A549 treated with Mapracorat at 1 μM for 4 hours (cell line): ENCODE measurements around the gene PROSER3. TPM values are rescaled to one million over a fixed set of nuclear protein-coding genes. Genes with fewer than 3 reads are reported as not detected.

ENCODE experiments used
- total RNA-seq: library from RNA; stranded (reverse); fragments of 200-300 nt; extraction: Qiagen RNA extraction; gene quantifications from 5 replicates; pipeline ENCODE4 v1.2.3, GENCODE V29; 2022

PROSER3 gene
- total RNA-seq, result 24.6 to 30.3 TPM (median 28.2 TPM) in 5 replicates

DNA sequence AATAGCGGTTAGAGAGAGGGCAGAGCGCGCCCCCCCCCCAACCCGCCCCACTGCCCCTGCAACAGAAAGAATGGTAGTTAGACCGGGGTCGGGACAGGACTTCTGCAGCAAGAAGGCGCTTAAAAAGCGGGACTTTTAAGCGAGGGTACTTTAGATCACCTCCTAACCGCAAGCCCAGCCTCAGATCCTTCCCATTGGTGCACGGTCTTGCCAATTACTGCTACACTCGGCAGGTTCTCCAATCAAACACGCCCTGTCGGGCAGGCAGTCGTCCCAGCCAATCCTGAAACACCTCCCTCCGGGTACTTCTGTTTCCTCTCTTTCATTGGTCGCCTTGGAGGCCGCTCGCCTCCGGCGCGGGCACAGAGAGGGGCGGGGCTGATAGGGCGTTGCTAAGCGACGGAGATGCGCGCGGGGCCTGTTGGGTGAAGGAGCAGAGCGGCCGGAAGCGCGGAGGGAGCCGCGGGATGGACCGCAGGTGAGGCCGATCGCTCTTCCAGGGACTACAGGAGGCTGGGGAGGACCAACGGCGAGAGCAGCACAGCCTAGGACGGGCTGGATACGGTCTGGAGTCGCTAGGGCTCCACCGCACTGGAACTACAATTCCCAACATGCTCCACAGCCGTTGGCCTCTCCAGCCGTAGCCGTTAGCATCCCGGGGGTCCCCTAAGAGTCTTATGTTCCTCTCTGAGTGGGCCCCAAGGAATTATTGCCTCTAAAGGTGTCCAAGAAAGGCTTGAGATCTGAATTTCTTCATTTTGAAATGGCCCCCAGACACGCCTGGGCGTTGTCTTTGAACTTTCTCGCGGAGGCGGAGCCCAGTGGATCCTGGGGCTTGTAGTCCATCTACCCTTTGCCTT lies at the start of gene PROSER3:
PROSER3 (plus strand) TSS at position 428 of the 860 bp plus-strand sequence; CDS start at position 468, 40 bp downstream.

GRCh38 chr19:35717665-35718344 lies 40.2 kb upstream of the PROSER3 start, which contains the start of gene KMT2B:
Gene KMT2B, plus strand, starts transcription at chr19:35718003. Its CDS starts 16 bp downstream, at chr19:35718019.

GRCh38 chr19:35742121-35742724 lies 15.8 kb upstream of the PROSER3 start, which contains the start of gene IGFLR1:
Gene IGFLR1, minus strand, starts transcription at chr19:35742452. Its CDS starts 1,272 bp downstream, at chr19:35741180.

DNA sequence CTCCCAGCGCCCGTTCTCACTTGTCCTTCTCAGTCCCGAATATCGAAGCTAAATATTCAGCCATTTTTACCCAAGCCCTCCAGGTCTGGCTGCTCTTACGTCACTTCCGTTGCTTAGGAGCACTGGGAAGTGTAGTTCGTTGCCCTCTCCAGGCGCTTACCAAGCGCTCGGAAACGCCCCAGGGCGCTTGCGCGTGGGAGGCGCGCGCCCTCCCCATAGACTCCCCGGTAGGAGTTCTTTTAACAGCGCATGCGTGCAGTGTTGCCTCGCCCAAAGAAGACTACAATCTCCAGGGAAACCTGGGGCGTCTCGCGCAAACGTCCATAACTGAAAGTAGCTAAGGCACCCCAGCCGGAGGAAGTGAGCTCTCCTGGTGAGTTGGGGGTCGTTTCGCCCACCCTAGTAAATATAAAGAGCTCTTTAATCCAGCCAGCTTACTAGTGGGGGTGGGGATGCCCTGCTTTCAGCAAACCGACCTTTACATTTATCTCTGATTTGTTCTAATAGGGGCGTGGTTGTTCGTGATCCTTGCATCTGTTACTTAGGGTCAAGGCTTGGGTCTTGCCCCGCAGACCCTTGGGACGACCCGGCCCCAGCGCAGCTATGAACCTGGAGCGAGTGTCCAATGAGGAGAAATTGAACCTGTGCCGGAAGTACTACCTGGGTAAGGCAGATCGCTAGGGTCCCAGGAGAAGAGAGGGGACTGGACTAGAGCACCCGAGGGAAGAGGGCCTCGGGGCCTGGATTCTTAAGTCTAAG lies 12.5 kb upstream of the PROSER3 start, which contains the start of the genes PSENEN and U2AF1L4:
PSENEN (plus strand) TSS at position 324 of the 759 bp plus-strand sequence; CDS start at position 604, 280 bp downstream.
U2AF1L4 (minus strand) TSS at position 91 of the 759 bp plus-strand sequence; CDS start at position 64, 27 bp downstream.

DNA sequence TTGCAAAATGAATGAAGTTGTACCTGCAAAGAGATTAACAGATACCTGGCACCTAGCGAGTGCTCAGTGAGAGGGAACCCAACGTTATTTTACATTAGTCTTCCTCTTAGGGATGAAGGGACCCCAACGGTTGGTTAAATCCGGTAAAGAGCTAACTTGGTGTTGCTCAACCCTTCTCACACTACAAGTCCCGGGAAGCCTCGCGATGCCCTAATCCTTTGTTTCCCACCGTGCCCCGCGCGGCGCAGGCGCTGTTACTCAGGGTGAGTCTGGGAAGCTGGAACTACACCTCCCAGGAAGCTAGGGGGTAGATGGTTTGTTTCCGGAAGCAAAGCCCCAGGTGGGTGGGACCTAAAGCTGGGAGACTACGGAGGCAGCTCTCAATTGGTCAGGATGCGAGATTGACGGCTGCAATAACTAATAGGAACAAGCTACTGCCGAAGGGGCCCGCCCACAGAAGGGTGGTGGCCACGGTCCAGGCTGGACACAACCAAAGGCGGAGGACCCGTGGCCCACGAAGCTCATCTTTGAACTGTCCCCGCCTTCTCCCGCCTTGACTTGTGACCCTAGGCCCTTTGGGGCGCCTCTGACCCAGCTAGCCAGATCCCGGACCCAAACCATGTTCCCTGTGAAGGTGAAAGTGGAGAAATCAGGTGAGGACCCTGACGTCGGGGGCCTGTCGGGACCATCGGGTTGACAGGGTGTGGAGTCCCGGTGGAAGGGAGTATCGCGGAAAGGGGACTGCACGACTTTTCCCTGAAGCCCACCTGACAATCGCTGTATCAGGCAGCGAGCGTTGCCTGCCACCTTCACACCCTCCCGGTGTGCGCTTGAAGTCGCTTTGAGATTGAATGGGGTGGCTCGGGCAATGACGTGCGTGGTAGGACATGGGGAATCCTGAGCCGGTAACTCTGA lies 9.6 kb upstream of the PROSER3 start, which contains the start of gene LIN37:
LIN37 (plus strand) TSS at position 471 of the 915 bp plus-strand sequence; CDS start at position 620, 149 bp downstream.

DNA sequence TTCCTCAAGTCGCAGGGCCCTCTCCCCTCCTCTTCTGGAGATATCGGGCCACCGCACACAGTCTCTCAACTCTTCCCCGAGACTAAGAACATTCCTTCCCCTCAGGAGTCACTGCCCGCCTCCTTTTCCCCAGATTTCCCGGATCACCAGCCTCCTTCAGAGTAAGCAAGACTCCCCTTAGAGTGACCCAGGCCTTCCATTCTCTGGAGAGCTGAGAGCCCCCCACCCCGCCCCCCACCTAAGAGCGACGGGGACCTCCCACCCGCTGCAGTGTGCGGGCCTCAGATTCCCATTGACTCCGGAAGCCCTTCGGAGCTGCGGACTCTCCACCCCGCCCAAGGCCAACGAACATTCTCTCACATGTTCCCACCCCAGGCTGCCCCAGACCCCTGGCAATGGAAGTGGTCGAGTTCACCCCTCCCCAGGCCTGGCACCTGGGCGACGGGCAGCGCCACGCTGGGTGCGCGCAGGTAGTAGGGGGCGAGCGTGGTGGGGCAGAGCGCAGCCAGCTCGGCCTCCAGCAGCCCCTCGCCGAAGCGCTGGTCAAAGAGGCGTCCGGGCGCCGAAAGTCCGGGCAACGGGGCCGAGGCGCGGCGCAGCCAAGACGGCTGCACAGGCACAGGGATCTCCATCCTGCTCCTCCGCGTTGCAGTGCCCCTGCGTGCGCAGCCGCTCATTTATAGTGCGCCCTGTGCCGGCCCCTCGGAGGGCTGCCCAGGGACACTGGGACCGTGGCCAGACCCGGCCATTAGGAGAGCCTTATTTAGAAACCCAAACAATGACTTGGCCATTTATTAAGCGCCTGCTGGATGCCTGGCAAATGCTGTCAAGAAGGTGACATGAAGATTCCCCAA lies 1.4 kb upstream of the PROSER3 start, which contains the start of gene HSPB6:
HSPB6 (minus strand) TSS at position 653 of the 854 bp plus-strand sequence; CDS start at position 632, 21 bp downstream.

GRCh38 chr19:35775298-35776101 lies 17.5 kb downstream of the PROSER3 start, which contains the start of gene ARHGAP33:
Gene ARHGAP33, plus strand, starts transcription at chr19:35775564. Its CDS starts 95 bp downstream, at chr19:35775659.

DNA sequence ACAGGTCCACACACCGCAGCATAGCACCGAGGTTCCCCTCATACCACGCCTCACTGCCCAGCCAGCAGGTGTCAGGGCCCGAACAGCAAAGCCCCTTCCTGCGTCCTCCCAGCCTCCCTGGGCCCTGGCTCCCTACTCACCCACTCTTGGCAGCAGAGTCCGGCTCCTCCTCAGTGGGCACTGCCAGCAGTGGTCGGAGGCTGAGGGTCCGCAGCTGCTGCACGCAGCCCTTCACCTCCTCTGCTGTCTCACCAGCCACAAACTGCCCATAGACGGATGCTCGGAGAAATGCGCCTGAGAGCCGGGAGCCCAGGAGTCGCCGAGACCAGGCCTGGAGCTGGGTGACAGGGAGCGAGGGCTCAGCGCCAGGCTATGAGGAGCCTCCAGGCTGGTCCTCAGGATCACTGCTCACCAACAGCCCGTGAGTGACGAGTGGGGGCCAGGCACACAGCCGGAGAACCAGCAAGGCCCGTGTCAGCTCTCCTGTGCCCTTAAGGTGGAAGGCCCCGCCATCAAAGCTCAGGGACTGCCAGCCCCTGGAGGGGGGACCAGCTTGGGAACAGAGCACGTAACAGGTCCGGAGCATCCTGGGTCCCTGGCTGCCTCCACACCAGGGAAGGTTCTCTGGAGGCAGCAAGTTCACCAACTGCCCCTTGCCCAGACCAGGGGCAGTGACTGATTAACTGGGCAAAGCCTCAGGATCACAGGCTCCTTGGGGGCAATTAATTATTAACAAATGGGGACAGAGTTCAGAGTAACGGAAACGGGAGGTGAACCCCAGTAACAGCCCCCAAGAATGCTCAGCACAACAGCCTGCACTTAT lies 54.5 kb downstream of the PROSER3 start, which contains the start of gene PRODH2:
PRODH2 (minus strand) TSS at position 626 of the 823 bp plus-strand sequence; CDS start at position 586, 40 bp downstream.

Other genes with a start within 250 kb of the PROSER3 start
- gene DMKN, start 244.5 kb upstream of the PROSER3 start, total RNA-seq, result 32.5 to 41.2 TPM (median 37.6 TPM) in 5 replicates
- gene SBSN, start 229.9 kb upstream of the PROSER3 start, total RNA-seq, result 2.4 to 3.3 TPM (median 3.2 TPM) in 5 replicates
- 0.21 TPM in 1 of 5 replicates, not detected in the others for gene GAPDHS, start 224.7 kb upstream of the PROSER3 start, total RNA-seq
- 374 to 446 TPM (median 422 TPM) in 5 replicates for gene TMEM147, start 212.6 kb upstream of the PROSER3 start, total RNA-seq
- gene ATP4A, start 194.5 kb upstream of the PROSER3 start, total RNA-seq, result 0.06 TPM in 1 of 5 replicates, not detected in the others
- not detected in 5 replicates for gene PMIS2, start 172.0 kb upstream of the PROSER3 start, total RNA-seq
- 11.3 to 18.9 TPM (median 15.0 TPM) in 5 replicates for gene HAUS5, start 145.4 kb upstream of the PROSER3 start, total RNA-seq
- 148 to 214 TPM (median 206 TPM) in 5 replicates for gene RBM42, start 129.1 kb upstream of the PROSER3 start, total RNA-seq
- 1.7 to 3.1 TPM (median 2.9 TPM) in 5 replicates for gene ETV2, start 116.4 kb upstream of the PROSER3 start, total RNA-seq
- 1,323 to 1,675 TPM (median 1,366 TPM) in 5 replicates for gene COX6B1, start 109.9 kb upstream of the PROSER3 start, total RNA-seq
- gene UPK1A, start 91.7 kb upstream of the PROSER3 start, total RNA-seq, result 0.72 to 1.1 TPM (median 0.94 TPM) in 5 replicates
- not detected in 5 replicates for gene ZBTB32, start 53.6 kb upstream of the PROSER3 start, total RNA-seq
- gene KMT2B, start 40.2 kb upstream of the PROSER3 start, total RNA-seq, result 46.2 to 63.6 TPM (median 56.5 TPM) in 5 replicates
- 10.2 to 14.6 TPM (median 11.8 TPM) in 5 replicates for gene IGFLR1, start 15.7 kb upstream of the PROSER3 start, total RNA-seq
- gene U2AF1L4, start 12.8 kb upstream of the PROSER3 start, total RNA-seq, result 24.6 to 30.2 TPM (median 25.0 TPM) in 5 replicates
- 288 to 310 TPM (median 290 TPM) in 5 replicates for gene PSENEN, start 12.5 kb upstream of the PROSER3 start, total RNA-seq
- gene LIN37, start 9.6 kb upstream of the PROSER3 start, total RNA-seq, result 20.3 to 28.5 TPM (median 22.0 TPM) in 5 replicates
- gene HSPB6, start 1.1 kb upstream of the PROSER3 start, total RNA-seq, result 0.12 to 0.28 TPM (median 0.19 TPM) in 3 of 5 replicates, not detected in the others
- 3.9 to 9.3 TPM (median 7.6 TPM) in 5 replicates for gene ARHGAP33, start 17.4 kb downstream of the PROSER3 start, total RNA-seq
- gene PRODH2, start 54.7 kb downstream of the PROSER3 start, total RNA-seq, result 0.16 to 0.53 TPM (median 0.34 TPM) in 5 replicates
- gene NPHS1, start 94.3 kb downstream of the PROSER3 start, total RNA-seq, result 0.27 to 0.75 TPM (median 0.56 TPM) in 5 replicates
- gene KIRREL2, start 98.7 kb downstream of the PROSER3 start, total RNA-seq, result 0.42 to 0.60 TPM (median 0.55 TPM) in 5 replicates
- gene APLP1, start 110.4 kb downstream of the PROSER3 start, total RNA-seq, result 73.4 to 99.4 TPM (median 94.1 TPM) in 5 replicates
- gene NFKBID, start 142.4 kb downstream of the PROSER3 start, total RNA-seq, result 5.5 to 7.7 TPM (median 6.2 TPM) in 5 replicates
- gene HCST, start 144.4 kb downstream of the PROSER3 start, total RNA-seq, result 0.30 to 0.45 TPM (median 0.35 TPM) in 5 replicates
- not detected in 5 replicates for gene TYROBP, start 150.1 kb downstream of the PROSER3 start, total RNA-seq
- 12.9 to 23.3 TPM (median 21.0 TPM) in 5 replicates for gene LRFN3, start 178.2 kb downstream of the PROSER3 start, total RNA-seq
- 28.4 to 51.5 TPM (median 47.8 TPM) in 5 replicates for gene SDHAF1, start 237.0 kb downstream of the PROSER3 start, total RNA-seq